Fibroblast of skin of left biceps (primary cell): ENCODE measurements around the gene FHOD3.
A peak's percentile ranks its signal among the peaks of the same experiment; 100 is the strongest.

Experiments
- DNase-seq, 2 experiments: peaks; one replicate each; pipeline ENCODE4 v3.0.0-alpha.2; 2013; ENCODE audit warnings: low read depth in 2 of 2

FHOD3 gene

GRCh38 chr18:36322734-36323133 is 25.2 kb downstream of the FHOD3 start:
- DNase-seq = no peak

- DNase-seq = no peak
Measured at GRCh38 chr18:36323421-36323820, 25.9 kb downstream of the FHOD3 start.

- no peak for DNase-seq
Measured at GRCh38 chr18:36325846-36326245, 28.3 kb downstream of the FHOD3 start.

- DNase-seq = no peak
Measured at GRCh38 chr18:36326771-36327170, 29.3 kb downstream of the FHOD3 start.

GRCh38 chr18:36327352-36328316 is 30.1 kb downstream of the FHOD3 start:
- DNase-seq = no peak

GRCh38 chr18:36328385-36328858 is 30.9 kb downstream of the FHOD3 start:
- DNase-seq = no peak

GRCh38 chr18:36328916-36329315 is 31.4 kb downstream of the FHOD3 start:
- no peak for DNase-seq

- DNase-seq = no peak
Measured at GRCh38 chr18:36329684-36330434, 32.3 kb downstream of the FHOD3 start.

- no peak for DNase-seq
Measured at GRCh38 chr18:36330435-36331052, 33.0 kb downstream of the FHOD3 start.

GRCh38 chr18:36331521-36331971 is 34.0 kb downstream of the FHOD3 start:
- no peak for DNase-seq

- DNase-seq = peak; percentile 53 to 59
Measured at GRCh38 chr18:36333414-36333813, 35.9 kb downstream of the FHOD3 start.

- DNase-seq = no peak
Measured at GRCh38 chr18:36334798-36335197, 37.3 kb downstream of the FHOD3 start.

- DNase-seq = peak in 1 of 2 experiments; percentile 37
Measured at GRCh38 chr18:36335476-36336279, 38.2 kb downstream of the FHOD3 start.

- DNase-seq = no peak
Measured at GRCh38 chr18:36337679-36338402, 40.3 kb downstream of the FHOD3 start.

- no peak for DNase-seq
Measured at GRCh38 chr18:36338403-36338933, 41.0 kb downstream of the FHOD3 start.

GRCh38 chr18:36340246-36340645 is 42.7 kb downstream of the FHOD3 start:
- DNase-seq = no peak

- no peak for DNase-seq
Measured at GRCh38 chr18:36341944-36342343, 44.4 kb downstream of the FHOD3 start.

GRCh38 chr18:36348331-36348730 is 50.8 kb downstream of the FHOD3 start:
- DNase-seq = no peak

- DNase-seq = no peak
Measured at GRCh38 chr18:36348971-36349417, 51.5 kb downstream of the FHOD3 start.

GRCh38 chr18:36349552-36349951 is 52.0 kb downstream of the FHOD3 start:
- no peak for DNase-seq
